ENCODE results near the gene EPB41L1.

Gene EPB41L1

DNA sequence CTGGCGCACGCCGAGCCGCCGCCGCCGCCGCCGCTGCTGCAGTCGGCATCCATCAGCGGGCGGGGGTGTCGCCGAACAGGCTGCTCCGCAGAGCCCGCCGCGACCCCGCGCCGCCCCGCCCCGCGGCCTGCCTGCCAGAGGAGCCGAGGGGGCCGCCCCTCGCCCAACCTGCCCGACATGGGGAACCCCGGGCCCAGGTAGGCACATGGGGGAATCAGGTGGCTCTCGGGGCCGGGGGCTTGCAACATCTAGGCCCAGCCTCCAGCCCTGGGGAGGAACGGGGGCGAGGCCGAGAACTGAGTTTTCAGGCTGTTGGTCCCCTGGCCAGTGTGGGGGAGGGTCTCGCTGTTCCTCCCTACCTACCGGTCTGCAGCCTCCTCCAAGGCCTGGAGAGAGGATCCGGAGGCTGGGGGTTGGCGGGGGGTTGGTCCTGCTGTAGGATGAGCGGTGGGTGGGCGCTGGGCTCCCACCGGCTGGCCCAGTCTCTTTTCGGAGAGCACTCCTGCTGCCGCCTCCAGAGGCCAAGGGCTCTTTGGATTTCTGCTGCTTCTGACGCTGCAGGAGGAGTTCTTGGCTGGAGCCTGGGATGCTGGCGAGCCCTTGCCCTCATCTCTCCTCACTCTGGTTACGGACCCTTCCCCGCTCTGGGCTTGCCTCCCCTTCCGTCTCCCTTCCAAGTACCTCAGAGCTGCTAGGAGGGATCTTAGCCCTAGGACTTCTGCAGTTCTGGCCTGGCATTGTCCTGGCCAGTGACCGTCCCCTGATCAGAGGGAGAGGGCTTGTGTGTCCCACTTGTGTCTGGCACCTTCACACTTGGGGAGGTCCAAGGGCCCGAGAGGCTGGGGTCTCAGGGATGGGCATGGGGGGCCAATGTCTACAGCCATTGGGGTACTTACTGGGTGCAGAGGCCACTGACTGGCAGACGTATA lies at the start of gene EPB41L1:
TSS of gene EPB41L1 (plus strand) at position 41 of the 929 bp plus-strand sequence. CDS start 19,038 bp downstream, outside the sequence.
- DNase-seq (ENCODE audit: low read depth in 2 of 2): no peak

DNA sequence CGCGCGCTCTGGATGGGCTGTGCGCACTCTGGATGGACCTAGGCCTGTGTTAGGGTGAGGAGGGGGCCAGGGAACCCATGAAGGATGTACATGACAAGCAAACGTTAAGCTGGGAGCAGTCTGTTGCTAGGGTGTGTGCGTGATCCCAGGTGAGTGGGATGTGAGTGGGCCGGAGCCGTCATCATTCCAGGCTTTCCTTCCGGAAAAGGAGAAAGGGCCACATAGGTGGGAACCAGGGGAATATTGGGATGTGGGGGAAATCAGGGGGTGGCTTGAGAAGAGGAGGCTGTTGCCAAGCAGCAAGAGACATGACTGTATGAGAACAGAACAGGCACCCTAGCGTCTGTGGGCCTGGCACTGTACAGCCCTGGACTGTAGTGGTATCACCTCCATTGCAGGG lies 49.7 kb upstream of the EPB41L1 start:
- DNase-seq (ENCODE audit: low read depth in 2 of 2): no peak

DNA sequence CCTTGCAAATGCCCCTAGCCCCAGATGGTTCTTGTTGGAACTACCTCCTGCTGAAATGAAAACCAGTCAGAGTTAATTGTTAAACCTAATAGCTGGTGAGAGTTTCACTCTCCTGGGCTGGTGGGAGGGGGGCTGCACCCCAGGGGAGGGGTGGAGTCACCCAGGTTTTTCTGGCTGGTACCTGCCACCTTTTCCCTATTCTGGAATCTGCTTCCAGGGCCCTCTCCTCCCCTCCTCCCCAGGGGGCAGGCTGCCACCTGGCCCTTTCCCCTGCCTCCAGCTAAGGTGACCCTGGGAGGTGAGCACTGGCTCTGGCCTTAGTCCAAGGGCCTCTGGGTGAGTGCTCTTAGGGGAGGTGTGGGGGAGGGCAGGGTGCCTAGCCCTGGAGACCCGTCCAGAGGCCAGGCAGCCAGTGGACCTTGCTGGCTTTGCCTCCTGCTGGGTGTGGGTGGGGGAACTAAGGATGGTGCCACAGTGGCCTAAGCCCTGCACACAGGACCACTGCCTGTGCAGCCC lies 48.8 kb upstream of the EPB41L1 start:
- DNase-seq (ENCODE audit: low read depth in 2 of 2): no peak

GRCh38 chr20:36106606-36107005 lies 47.9 kb upstream of the EPB41L1 start:
- no peak for DNase-seq (ENCODE audit: low read depth in 2 of 2)

- DNase-seq (ENCODE audit: low read depth in 2 of 2): no peak
These were observed 46.7 kb upstream of the EPB41L1 start for GRCh38 chr20:36107881-36108280.

GRCh38 chr20:36109251-36109947 lies 45.1 kb upstream of the EPB41L1 start:
- DNase-seq (ENCODE audit: low read depth in 2 of 2): no peak

DNA sequence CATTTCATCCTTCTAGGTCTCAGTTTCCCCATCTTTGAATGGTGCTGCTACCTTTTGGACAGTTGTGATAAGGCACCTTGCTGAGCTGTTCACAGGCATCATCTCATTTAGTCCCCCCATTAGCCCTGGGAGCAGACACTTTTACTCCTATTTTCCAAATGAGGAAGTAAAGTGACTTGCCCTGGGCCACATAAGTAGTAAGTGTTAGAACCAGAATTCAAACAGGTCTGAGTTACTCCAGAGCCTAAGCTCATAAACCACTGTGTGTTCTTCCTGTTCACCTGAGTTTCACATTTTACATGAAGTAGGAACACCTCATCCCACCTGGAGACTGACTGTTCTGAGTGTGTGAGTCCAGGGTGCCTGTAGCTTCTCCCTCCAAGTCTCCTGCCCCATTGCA lies 43.5 kb upstream of the EPB41L1 start:
- DNase-seq (ENCODE audit: low read depth in 2 of 2): no peak

DNA sequence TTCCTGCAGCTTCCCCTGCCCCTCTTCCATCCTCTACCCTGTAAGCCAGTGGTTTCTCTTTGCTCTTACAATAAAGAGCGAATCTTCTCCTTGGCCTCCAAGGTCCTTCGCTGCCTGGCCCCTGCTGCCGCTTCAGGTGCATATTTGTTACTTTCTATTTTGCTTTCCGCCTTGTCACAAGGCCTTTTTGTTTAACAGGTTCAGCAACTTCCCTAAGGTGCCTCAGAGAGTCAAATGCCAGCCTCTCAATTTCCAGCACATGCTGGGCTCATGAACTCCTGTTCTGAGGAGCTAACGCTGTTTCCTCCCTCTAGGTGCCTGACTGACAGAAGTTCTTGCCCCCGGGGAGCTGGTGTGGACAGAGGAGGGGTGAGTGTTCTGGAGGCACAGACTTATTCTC lies 42.4 kb upstream of the EPB41L1 start:
- no peak for DNase-seq (ENCODE audit: low read depth in 2 of 2)

DNA sequence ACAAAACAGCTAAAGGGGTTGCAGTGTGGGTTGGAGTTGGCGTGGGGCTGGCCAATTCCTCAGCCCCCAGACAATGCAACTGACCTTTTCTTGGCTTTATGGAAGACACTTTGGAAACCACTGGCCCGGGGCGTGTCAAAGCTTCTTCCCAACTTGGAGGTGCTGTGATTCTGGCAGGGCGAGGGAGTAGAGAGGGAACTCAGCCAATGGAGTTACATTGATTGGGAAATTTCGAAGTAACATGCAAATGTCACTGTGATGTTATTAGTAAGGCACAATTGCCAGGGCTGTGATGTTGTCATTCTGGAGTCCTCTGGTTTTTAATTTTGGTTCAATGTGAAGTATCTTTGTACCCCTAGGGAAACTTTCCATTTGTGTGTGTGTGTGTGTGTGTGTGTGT lies 41.5 kb upstream of the EPB41L1 start:
- DNase-seq (ENCODE audit: low read depth in 2 of 2): no peak

DNA sequence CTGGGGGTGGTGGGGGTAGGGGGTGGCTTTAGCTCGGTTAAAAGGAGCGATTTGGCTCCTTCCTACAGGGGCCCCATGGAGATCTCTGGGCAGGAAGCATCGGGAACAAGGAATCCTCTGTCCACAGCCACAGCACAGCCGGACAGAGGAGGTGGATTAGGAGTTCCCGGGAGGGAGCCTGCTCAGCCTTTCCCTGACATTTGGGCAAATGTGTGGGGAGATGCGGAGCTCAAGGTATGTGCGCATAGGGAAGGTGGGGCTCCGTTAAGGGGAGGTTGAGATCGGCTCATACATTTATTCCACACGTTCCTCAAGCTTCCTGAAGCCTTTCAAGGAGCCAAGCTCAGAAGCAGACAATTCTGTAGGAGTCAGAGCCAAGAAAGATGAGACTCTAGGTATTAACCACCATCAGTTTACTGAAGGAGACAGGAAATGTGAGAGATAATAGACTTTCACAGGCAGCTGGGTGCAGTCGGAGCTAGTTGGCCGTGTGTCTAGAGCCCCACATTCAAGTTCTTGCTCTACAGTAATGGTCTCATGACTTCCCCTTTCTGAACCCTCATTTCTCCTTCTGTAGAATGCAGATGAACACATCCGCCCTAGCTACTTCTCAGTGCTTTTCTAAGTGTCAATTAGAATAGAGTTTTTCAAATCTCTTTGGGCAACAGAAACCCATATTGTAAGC lies 40.8 kb upstream of the EPB41L1 start:
- no peak for DNase-seq (ENCODE audit: low read depth in 2 of 2)

DNA sequence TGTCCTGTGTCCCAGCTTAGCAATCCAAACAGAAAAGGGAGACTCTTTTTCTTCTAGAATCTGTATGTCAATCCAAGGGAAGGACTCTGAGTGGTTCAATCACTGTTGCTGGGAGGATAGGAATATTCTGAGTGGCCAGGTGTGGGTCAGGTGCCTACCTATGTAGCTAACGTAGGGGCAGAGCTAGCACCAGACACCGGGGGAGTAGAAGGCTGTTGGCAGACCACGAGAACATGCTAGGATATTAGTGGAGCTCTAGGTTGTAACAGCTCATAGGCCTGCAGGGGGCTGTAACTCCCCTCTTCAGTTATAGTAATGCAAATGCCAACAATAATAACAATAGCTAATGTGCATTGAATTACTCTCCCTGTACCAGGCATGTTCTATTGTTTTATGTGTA lies 39.8 kb upstream of the EPB41L1 start:
- no peak for DNase-seq (ENCODE audit: low read depth in 2 of 2)

GRCh38 chr20:36115925-36116324 lies 38.6 kb upstream of the EPB41L1 start:
- no peak for DNase-seq (ENCODE audit: low read depth in 2 of 2)

DNA sequence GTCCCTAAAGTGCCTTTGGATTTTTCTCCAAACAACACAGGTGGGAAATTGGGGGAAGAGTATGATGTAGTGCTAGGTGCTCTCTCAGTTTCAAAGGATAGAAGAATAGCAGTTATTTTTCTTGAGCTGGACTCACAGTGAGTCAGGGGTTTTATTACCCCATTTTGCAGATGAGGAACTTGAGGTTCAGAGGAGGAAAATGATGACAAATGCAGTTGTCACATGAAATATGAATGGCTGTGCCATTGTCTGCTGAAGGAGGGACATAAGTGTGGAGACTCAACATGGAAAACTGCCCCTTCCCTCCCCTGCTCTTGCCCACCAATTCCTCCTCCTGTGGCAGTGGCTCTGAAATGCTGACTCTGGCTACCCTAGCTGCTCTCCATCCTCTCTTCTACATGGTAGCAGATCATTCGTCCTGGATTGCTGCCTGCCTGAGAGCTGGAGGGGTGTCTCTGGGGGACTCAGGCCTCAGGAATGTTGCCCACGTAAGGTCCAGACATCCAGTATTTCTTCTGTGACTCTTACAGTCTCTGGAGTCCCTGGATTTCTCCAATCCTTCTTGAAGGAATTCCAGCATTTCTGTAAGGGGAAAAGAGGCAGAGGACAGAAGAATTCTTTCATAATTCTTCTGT lies 37.6 kb upstream of the EPB41L1 start:
- DNase-seq (ENCODE audit: low read depth in 2 of 2): no peak

DNA sequence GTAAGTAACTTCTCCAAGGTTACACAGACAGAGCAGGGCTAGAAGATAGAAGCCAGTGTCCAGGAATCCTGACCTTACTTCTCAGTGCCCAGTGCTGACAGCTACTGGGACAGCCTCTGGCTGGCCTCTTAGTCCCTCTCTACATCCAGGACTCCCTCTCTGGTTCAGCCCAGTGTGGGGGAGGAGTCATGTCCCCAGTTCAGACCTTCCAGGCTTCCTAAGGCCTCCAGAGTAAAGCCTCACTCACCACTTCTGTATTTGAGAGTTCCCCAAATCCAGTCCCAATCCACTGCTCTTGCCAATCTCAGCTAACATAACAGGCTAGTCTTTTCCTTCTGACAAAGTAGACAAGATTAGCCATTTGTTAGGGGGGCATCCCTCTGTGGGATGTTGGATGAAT lies 36.9 kb upstream of the EPB41L1 start:
- no peak for DNase-seq (ENCODE audit: low read depth in 2 of 2)

- DNase-seq (ENCODE audit: low read depth in 2 of 2): no peak
These were observed 36.2 kb upstream of the EPB41L1 start for GRCh38 chr20:36118371-36118770.

DNA sequence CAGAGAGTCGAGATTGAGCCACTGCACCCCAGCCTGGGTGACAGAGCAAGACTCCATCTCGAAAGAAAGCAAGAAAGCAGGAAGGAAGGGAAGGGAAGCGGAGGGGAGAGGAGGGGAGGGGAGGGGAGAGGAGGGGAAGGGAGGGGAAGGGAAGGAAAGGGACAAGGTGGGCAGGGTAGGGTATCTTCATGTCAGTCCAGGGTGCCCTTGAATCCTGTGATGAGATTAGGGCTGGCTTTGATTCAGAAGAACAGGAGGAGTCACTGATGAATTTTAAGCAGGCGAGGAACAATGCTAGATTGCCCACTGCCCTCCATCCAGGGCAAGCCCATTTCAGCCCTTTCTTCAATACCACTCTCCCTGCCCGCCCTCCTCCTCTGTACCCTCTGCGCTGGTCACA lies 35.0 kb upstream of the EPB41L1 start:
- no peak for DNase-seq (ENCODE audit: low read depth in 2 of 2)

DNA sequence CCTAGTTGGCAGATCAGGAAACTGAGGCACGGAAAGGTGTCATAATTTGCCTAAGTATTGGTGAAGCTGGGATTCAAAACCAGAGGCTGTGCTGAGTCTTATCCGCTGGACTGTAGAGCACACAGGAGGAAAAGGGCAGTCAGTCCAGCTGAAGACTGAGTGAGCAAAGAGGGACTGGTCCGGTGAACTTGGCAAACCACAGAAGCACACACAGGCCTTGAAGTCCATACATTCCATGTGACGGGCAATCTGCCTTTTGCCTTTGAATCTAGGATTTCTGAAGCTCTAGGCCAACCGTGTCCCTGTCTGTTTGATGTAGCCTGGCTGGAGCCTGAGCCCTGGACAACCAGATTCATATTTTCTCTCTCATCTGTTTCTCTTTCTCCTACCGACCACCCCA lies 34.3 kb upstream of the EPB41L1 start:
- no peak for DNase-seq (ENCODE audit: low read depth in 2 of 2)

- DNase-seq (ENCODE audit: low read depth in 2 of 2): no peak
These were observed 33.5 kb upstream of the EPB41L1 start for GRCh38 chr20:36120991-36121390.

DNA sequence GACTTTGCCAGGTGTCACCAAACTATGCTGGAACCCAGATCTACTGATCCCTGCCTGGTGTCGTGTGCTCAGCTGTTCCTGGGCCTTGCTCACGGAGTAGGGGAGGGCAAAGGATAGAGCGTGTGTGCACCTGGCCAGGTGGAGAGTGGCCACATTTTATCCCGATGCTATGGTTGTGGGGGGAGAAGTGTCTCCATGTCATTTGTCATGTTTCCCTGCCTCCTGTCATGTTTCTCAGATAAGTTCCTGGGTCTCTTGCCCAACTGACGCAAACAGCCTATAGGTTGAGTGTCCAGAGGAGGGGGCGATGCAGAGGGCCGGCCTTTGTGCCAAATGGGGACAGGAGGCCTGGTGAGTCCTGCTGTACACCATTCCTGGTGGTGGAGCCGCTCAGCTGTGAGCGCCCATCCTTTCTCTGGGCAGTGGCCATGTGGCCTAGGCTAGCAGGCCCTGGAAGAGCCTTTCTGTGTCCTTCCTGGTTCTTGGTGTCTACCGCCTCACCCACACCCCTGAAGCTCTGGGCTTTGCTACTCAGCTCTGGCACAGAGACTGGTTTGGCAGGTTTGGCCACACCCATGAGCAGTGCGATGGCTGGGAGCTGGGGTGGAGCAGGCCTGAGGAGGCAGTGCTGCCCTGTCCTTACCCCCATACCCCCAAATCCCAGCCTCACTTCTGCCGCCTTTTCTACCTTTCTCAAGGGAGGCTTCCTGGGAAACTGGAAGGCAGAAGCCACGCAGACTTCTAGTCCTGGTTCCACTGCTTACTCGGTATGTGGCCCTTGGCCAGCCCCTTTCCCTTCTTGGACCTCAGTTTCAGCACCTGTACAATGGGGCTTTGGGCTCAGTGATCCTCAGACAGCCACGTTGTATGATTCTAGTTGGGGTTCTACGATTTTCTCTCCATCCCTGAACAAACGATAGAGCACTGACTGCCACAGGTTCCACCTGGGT lies 32.3 kb upstream of the EPB41L1 start:
- no peak for DNase-seq (ENCODE audit: low read depth in 2 of 2)

- DNase-seq (ENCODE audit: low read depth in 2 of 2): no peak
These were observed 31.6 kb upstream of the EPB41L1 start for GRCh38 chr20:36122931-36123288.

DNA sequence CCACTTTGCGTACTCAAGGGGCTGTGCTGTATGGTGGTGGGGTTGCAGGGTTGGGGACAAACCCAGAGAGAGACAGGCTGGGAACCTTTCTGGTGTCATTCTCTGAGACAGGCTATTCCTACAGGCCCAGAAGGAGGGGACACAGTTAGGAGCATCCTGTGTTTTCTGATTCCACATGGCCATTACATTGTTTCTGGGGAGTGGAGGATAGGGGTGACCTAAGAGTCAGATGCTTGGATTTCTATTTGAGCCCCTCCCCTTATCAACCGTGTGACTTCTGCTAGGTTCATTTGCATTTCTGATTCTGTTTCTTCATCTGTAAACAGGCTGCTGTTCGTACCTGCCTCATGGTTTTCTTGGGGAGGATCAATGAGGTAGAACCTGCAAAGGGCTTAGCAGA lies 29.4 kb upstream of the EPB41L1 start:
- DNase-seq (ENCODE audit: low read depth in 2 of 2): no peak
